GM12865 (cell line): ENCODE results near the gene RCAN2.
A peak's percentile ranks its signal among the peaks of the same experiment; 100 is the strongest.

Source experiments
- DNase-seq: peaks from one replicate; pipeline ENCODE4 v3.0.0; 2010; ENCODE audit warnings: low read depth
- H3K4me3 ChIP-seq: 2 replicates; pipeline ENCODE4 v1.5.1; 2011; ENCODE audit warnings: mild to moderate bottlenecking, low read depth, low read length, control low read depth
- CTCF ChIP-seq: IDR thresholded peaks from 2 replicates; pipeline ENCODE4 v1.5.1; 2011; ENCODE audit warnings: low read length, control low read depth, low read depth, inconsistent platforms; ENCODE audit not compliant: insufficient read depth; ENCODE audit errors: missing control alignments

RCAN2 gene

GRCh38 chr6:46491628-46492547 is 639 bp upstream of the RCAN2 start:
- H3K4me3 ChIP-seq: peak overlapping the region; percentile 46
- peak; percentile 33 for TF ChIP-seq CTCF
- no peak for DNase-seq

GRCh38 chr6:46490425-46491200 is 636 bp downstream of the RCAN2 start:
- DNase-seq: no peak
- H3K4me3 ChIP-seq: no peak overlapping the region

GRCh38 chr6:46486181-46486580 is 5.1 kb downstream of the RCAN2 start:
- no peak for TF ChIP-seq CTCF
- no peak for DNase-seq
- H3K4me3 ChIP-seq: no peak overlapping the region

More at GRCh38 chr6:46490425-46491200, 636 bp downstream of the RCAN2 start:
- peak; percentile 5 for TF ChIP-seq CTCF

DNA sequence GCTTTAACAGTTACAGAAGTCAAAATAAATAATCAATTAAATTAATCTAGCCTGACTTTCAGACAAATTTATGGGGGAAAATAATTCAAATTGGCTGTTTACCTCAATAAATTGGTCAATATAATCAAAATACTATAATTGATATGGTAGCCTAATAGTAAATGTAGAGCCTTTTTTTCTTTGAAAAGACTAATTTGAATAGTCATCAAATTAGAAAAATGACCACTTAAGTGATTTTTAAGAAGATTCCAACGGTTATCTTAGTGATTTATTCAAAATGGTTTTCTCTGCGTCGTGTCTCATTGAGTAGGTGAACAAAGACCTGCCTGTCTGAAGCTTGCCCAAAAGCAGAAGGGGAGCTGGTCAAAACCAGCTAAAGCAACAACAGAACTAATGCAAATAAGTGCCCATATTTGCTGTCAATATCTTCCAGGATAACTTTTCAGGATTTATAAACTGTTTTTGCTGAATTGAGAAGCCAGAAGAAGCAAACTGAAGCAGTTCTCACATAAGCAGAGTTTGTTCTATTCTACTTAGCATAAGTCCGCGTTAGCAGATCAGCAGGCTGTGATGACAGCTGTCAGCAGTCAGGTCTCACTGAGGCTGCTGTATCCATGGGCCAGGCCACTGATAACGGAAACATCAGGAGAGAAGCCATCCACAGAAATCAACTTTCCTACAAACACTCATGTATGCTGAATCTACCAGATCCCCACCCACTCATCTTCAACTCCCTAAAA is 7.0 kb downstream of the RCAN2 start:
- no peak for DNase-seq

GRCh38 chr6:46476301-46476700 is 14.9 kb downstream of the RCAN2 start:
- no peak for TF ChIP-seq CTCF
- no peak for DNase-seq
- no peak overlapping the region for H3K4me3 ChIP-seq

More for the DNA sequence above, 7.0 kb downstream of the RCAN2 start:
- no peak for TF ChIP-seq CTCF
- H3K4me3 ChIP-seq: no peak overlapping the region

DNA sequence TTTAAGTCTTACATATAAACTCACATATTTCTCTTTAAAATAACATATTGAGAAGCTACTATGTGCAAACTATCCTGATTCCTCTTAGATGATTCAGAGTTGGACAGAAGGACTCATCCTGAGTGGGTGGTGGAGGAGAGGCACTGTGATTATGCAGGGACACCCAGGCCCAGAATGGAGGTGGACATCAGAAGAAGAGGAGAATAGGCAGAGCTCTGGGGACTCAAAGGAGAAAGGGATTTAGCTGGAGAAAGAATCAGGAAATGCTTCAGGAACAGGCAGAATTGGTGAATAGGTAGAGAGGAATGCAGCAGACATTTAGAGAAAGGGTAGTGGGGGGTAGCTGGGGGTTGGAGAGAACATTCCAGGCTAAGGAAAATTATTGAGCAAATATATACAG is 17.4 kb downstream of the RCAN2 start:
- no peak for DNase-seq
- TF ChIP-seq CTCF: no peak
- no peak overlapping the region for H3K4me3 ChIP-seq
